Heart right ventricle (tissue), 16 donors: ENCODE data around the gene FRMD6. TPM values are rescaled to one million over a fixed set of nuclear protein-coding genes. Genes with fewer than 3 reads are reported as not detected.

Source experiments
- ATAC-seq, 8 donors: fragments of 200-7000 bp; cut with Tn5 transposase; one replicate each; pipeline ENCODE4 v1.9.1; 2020; ENCODE audit warnings: mild to moderate bottlenecking in 8 of 8, moderate library complexity in 8 of 8, moderate number of reproducible peaks in 1 of 8
- DNase-seq, 2 donors: peaks; one replicate each; pipeline ENCODE4 v3.0.0-alpha.2; 2020
- H3K27ac ChIP-seq, 10 donors: fragments of 200-600 bp; sonication (generic) in 2 of 10; one replicate each; pipeline versions ENCODE4 v1.5.0 to v1.8.0; 2020 to 2022; ENCODE audit warnings: mild to moderate bottlenecking in 3 of 10
- H3K27me3 ChIP-seq, 7 donors: fragments of 200-600 bp; one replicate each; pipeline ENCODE4 v1.8.0; 2021 to 2022; ENCODE audit warnings: mild to moderate bottlenecking in 2 of 7
- H3K36me3 ChIP-seq, 9 donors: fragments of 200-600 bp; sonication (generic) in 1 of 9; one replicate each; pipeline versions ENCODE4 v1.5.0 to v1.8.0; 2020 to 2022; ENCODE audit warnings: mild to moderate bottlenecking in 2 of 9
- H3K4me1 ChIP-seq, 9 donors: fragments of 200-600 bp; sonication (generic) in 1 of 9; one replicate each; pipeline versions ENCODE4 v1.5.0 to v1.8.0; 2020 to 2022; ENCODE audit warnings: mild to moderate bottlenecking in 4 of 9
- H3K4me3 ChIP-seq, 10 donors: fragments of 200-600 bp; sonication (generic) in 2 of 10; one replicate each; pipeline versions ENCODE4 v1.5.0 to v1.8.0; 2020 to 2022; ENCODE audit warnings: mild to moderate bottlenecking in 7 of 10, moderate library complexity in 2 of 10
- H3K9me3 ChIP-seq, 11 donors: fragments of 200-600 bp in 10 of 11; sonication (generic) in 2 of 11; one replicate each; pipeline versions ENCODE4 v1.5.0 to v1.8.0; 2013 to 2022; ENCODE audit warnings: mild to moderate bottlenecking in 2 of 11, control low read depth in 1 of 11, moderate library complexity in 1 of 11
- CTCF ChIP-seq, 9 donors: fragments of 200-600 bp; sonication (generic) in 2 of 9; IDR thresholded peaks; one replicate each; pipeline versions ENCODE4 v1.5.0 to v1.8.0; 2021 to 2022; ENCODE audit warnings: antibody characterized with exemption in 9 of 9, mild to moderate bottlenecking in 5 of 9, moderate library complexity in 1 of 9
- WGBS, 2 donors: extraction: QIAGEN DNeasy Blood & Tissue Kit; methylation state at CpG; one replicate each; pipeline ENCODE4 v1.1.7; 2013; ENCODE audit warnings: inconsistent platforms in 1 of 2; 5-methylcytosine and 5-hydroxymethylcytosine counted together
- intact Hi-C, 10 donors: fragments of 100-400 bp; cut with DNase I; formaldehyde crosslinking; loops; one replicate each; pipeline versions ENCODE4 v1.11.1 to v1.14.2; 2022
- polyA plus RNA-seq, 2 donors: library from polyadenylated mRNA; stranded (reverse); fragments of 200-250 nt; gene quantifications; one replicate each; pipeline ENCODE4 v1.2.3, GENCODE V29; 2013
- total RNA-seq, 10 donors: library from RNA; stranded (reverse); fragmentation: NEBNext Ultra II Directional in 3 of 10; extraction: Animal tissue kit (Norgen Biotek cat#: 25700) in 3 of 10; gene quantifications; one replicate each; pipeline versions ENCODE4 v1.2.1 to v1.2.4, GENCODE V29; 2021 to 2023
- donor health status: Arrhythmogenic right ventricular cardiomyopathy.
- donor health status: ischemic (EF 13 %, LVEDD 7.1; RV severe dilation, severe dysfunction).
- donor health status: healthy with polysubstance abuse.
- donor health status: DM: no; HTN: yes; CAD: no.
- donor health status: DM: no; HTN: no; CAD: no.
- donor health status: ischemic (EF 25% LVEDD 6.9; RV normal size, moderate dysfunction).
- donor health status: ischemic (EF 25% LVEDD 5.7; RV mildly dilated, moderate dysfunction).
- donor health status: healthy.
- donor health status: DM: yes; HTN: yes; CAD: no.
- donor health status: Ischemic cardiomyopathy.
- donor health status: ischemic (EF 35%, LVEDD 5.7; RV mildly dilated, moderate dysfunction).
- donor health status: nonischemic (EF 11% LVEDD 7.7; RV severe dilation, severe dysfunction).
- donor health status: DM: yes; HTN: yes; CAD: no.
- donor health status: PGD.
- donor health status: ischemic (EF 29% LVEDD 5.4; RV normal size, mild dysfunction).
- donor health status: nonischemic (EF 23%, LVEDD 6.1; RV moderate dilation, normal function).

The FRMD6 gene
- total and polyA plus RNA-seq, 12 donors: 2.2 to 14.2 (median 6.6) TPM

GRCh38 chr14:51610771-51611170 is 40.9 kb upstream of the FRMD6 start:
- intact Hi-C loops: no loop called here
- Histone ChIP-seq H3K4me1 (no peaks in the 10 kb centered on the region), H3K9me3 (no peaks in the 10 kb centered on the region), H3K36me3 (no peaks in the 10 kb centered on the region), H3K27ac (no peak overlapping the region), H3K27me3 (no peaks in the 10 kb centered on the region), H3K4me3 (no peak overlapping the region)
- ATAC-seq: no peak
- 49 to 60% methylated on average over 1 of the region's 1 CpG for WGBS, 2 donors
- DNase-seq: no peak
- TF ChIP-seq CTCF (IDR thresholded peaks at IDR 0.05): no peak

- intact Hi-C loops: no loop called here
- ATAC-seq: no peak
- H3K4me3 ChIP-seq: no peak overlapping the region
- H3K4me1 ChIP-seq: peaks cover 0 to 12% (median 4%) of the 10 kb centered on the region in 9 donors
- no peak for TF ChIP-seq CTCF (IDR thresholded peaks at IDR 0.05)
- WGBS, 2 donors: 92 to 96% methylated on average over 1 of the region's 1 CpG
- no peaks in the 10 kb centered on the region for H3K9me3 ChIP-seq
- no peaks in the 10 kb centered on the region for H3K36me3 ChIP-seq
- no peak overlapping the region for H3K27ac ChIP-seq
- H3K27me3 ChIP-seq: no peaks in the 10 kb centered on the region
- no peak for DNase-seq
Measured at GRCh38 chr14:51612449-51612848, 39.3 kb upstream of the FRMD6 start.

GRCh38 chr14:51613416-51613815 is 38.3 kb upstream of the FRMD6 start:
- no peak for TF ChIP-seq CTCF (IDR thresholded peaks at IDR 0.05)
- DNase-seq: no peak
- Histone ChIP-seq H3K36me3 (no peaks in the 10 kb centered on the region), H3K27me3 (no peaks in the 10 kb centered on the region), H3K27ac (no peak overlapping the region), H3K4me3 (no peak overlapping the region), H3K9me3 (no peaks in the 10 kb centered on the region), H3K4me1 (peaks cover 0 to 12% (median 4%) of the 10 kb centered on the region in 9 donors)
- 76 to 78% methylated on average over 3 of the region's 3 CpGs for WGBS, 2 donors
- ATAC-seq: no peak
- intact Hi-C loops: no loop called here

GRCh38 chr14:51614707-51615106 is 37.0 kb upstream of the FRMD6 start:
- no peak for TF ChIP-seq CTCF (IDR thresholded peaks at IDR 0.05)
- no peak for ATAC-seq
- no peak for DNase-seq
- Histone ChIP-seq H3K36me3 (no peaks in the 10 kb centered on the region), H3K27ac (no peak overlapping the region), H3K4me3 (no peak overlapping the region), H3K9me3 (no peaks in the 10 kb centered on the region), H3K27me3 (no peaks in the 10 kb centered on the region), H3K4me1 (peaks cover 0 to 12% (median 4%) of the 10 kb centered on the region in 9 donors)
- intact Hi-C loops: no loop called here

GRCh38 chr14:51616256-51616655 is 35.5 kb upstream of the FRMD6 start:
- intact Hi-C loops: no loop called here
- TF ChIP-seq CTCF (IDR thresholded peaks at IDR 0.05): no peak
- ATAC-seq (no peak), DNase-seq (no peak)
- 94 to 100% methylated on average over 1 of the region's 1 CpG for WGBS, 2 donors
- H3K36me3 ChIP-seq: no peaks in the 10 kb centered on the region
- no peaks in the 10 kb centered on the region for H3K27me3 ChIP-seq
- no peak overlapping the region for H3K27ac ChIP-seq
- H3K9me3 ChIP-seq: no peaks in the 10 kb centered on the region
- H3K4me3 ChIP-seq: no peak overlapping the region
- peaks cover 0 to 12% (median 4%) of the 10 kb centered on the region in 9 donors for H3K4me1 ChIP-seq
